ENCODE data around the gene ADAMTS2.

Gene ADAMTS2

DNA sequence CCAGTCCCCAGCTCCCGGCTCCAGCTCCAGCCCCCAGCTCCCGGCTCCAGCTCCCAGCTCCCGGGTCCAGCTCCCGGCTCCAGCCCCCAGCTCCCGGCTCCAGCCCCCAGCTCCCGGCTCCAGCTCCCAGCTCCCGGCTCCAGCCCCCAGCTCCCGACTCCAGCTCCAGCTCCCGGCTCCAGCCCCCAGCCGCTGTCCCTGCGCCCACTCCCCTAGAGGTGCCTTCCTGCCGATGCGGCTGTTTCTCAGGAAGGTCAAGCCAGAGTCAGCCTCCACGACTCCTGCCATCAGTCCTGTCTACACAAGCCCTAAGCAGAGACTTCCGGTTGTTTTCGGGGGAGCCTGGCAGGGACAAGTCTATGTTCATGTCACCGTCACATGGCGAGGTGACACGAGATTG lies 210.3 kb downstream of the ADAMTS2 start:
- DNase-seq, result no peak

GRCh38 chr5:179134511-179134910 lies 210.8 kb downstream of the ADAMTS2 start:
- no peak for DNase-seq

DNA sequence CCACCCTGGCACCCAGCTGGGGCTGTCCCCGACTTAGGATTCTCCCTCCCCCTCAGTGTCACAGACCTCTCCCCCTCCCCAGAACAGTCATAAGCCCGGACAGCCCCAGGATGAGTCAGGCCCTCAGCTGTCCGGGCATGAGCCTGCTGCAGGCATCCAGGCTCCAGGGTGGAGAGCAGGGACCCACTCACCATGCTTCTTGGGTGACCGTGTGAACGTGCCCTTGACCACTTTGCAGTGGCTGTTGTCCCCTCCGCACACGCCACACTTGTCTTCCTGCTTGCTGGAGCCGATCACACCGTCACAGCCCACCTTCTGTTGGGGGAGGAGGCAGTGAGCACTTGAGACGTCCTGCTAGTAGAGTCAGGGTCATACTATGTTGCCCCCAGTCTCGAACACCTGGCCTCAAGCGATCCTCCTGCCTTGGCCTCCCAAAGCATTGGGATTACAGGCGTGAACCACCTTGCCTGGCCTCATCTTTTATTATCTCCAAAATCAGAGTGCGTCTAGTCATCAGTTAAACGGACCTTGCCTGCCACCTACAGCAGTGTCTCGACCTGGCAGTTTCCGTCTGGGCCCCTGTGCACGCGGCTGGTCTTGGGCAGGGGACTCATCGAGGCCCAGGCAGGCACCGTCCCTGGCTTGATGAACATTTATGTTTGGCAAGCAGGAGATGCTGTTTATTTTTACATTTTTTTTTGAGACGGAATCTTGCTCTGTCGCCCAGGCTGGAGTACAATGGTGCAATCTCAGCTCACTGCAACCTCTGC lies 212.5 kb downstream of the ADAMTS2 start:
- DNase-seq, result no peak

DNA sequence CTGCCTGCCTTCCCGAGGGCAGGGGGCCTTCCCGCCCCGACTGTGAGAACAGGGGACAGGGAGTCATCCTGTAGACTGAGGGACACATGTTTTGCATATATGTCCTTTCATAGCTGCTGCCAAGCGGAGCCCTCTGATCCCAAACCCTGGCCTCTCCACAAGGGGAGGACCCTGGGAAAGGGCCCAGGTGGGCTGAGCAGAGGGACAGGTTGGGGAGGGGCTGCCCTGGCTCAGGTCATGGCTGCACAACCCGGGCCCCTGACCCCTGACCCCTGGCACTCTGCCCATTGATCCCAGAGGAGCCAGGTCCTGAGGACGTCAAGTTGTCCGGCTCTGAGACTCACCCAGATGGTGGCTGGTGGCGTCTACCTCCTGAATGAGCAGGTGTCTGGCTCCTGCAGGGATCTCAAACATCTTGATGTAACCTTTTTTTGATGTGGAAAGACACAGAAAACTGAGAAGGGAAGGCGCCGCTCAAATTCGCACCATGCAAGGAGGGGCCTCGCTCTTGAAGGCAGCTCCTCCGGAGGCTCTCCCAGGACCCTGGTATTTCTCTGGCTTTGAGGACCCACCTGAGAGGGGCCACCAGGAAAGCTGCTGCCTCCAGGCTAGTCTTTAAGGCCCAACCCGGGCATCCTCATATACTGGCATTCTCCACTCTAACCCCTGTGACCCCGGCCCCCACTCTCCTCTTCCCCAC lies 213.2 kb downstream of the ADAMTS2 start:
- DNase-seq, result no peak

GRCh38 chr5:179131321-179131835 lies 213.9 kb downstream of the ADAMTS2 start:
- DNase-seq, result no peak

DNA sequence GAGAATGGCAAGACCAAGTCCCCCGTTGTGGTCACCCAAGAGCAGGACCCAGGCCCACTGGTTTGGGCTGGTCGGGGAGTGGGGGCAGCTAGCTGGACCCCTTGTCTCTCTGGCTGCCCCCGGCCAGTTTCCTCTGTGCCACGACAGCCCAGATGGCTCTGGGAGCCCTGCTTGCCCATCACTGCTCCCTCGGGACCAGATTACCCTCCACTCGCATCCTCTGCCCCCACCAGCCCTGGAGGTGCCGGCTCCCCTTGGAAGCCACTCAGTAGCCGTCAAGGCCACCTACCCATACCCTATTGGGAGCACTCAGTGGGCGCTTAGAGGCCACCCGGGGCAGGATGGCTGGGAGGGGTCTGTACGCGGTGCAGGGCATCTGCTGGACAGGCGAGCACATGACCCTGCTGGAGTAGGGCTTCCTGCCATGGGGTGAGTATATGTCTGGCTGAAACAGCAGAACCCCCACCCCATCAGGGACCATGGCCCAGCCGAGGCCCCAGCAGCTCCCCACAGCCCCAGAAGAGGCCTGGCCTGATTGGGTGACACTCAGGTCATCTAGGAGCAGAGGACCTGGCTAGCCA lies 215.1 kb downstream of the ADAMTS2 start:
- no peak for DNase-seq

GRCh38 chr5:179129607-179130071 lies 215.6 kb downstream of the ADAMTS2 start:
- no peak for DNase-seq

DNA sequence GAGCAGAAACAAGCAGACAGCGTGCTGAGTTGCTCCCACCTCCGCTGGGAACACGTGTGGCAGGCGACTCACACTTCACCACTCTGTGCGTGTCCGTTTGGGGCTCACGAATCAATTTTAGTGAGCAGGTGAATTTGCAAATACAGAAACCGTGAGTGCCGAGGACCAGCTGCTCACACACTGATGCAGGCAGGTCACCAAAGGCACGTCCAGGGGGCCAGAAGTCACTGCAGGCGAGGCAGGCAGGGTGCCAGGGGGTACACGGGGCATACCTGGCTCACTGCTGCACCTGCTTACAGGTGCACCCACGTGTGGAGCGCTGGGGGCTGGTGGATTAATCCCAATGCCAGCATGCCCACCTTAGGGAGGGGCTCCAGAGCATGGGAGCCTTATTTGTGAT lies 216.3 kb downstream of the ADAMTS2 start:
- DNase-seq, result no peak

DNA sequence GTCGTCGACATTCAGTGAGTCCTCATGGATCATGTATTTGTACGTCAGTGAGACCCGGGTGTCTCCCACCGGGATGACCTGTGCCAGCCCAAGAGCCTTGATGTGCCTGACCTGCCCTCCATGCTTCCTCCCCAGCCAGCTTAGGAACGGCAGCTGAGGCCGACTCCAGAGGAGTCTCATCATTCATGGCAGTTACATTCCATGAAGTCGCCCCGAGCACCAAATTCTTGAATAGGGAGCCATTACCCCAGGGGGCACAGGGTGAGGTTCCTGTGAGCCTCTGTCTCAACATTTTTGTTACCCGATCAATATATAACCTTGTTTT lies 217.3 kb downstream of the ADAMTS2 start:
- DNase-seq, result no peak

GRCh38 chr5:179127136-179128040 lies 217.9 kb downstream of the ADAMTS2 start:
- DNase-seq, result no peak

GRCh38 chr5:179126506-179126991 lies 218.7 kb downstream of the ADAMTS2 start:
- DNase-seq, result no peak

DNA sequence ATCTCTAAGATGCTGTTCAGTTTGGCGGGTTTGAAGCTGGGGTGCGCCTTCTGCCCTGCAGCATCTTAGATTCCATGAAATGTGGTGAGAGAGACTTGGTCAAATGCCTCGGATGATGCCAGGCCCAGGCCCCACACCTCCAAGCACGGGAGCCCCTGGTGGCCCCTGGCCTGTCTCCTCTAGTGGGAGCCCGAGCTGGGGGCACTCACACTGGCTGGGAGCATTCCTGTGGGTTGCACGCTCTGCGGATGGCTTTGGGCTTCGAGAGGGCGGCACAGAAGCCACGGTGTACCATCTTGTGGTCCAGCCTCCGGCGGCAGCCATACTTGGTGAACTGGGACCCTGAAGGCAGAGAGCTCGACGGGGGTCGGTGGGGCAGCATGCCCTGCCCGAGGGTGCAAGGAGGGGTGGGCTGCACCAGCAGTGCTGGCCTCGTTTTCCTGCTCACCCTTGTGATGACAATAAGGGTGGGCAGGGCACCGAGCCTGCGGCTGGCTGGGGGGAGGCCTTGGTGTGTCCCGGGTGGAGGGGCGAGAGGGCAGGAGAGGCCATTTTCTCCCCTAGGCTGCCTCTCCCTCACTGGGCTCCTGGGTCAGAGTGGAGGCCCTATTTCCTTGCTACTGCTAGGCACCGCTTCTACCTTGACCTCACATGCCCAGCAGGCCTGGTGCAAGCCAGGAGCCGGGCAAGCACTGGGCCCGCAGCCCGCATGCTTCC lies 219.3 kb downstream of the ADAMTS2 start:
- DNase-seq, result no peak

- no peak for DNase-seq
Measured at GRCh38 chr5:179124853-179125788, 220.1 kb downstream of the ADAMTS2 start.

GRCh38 chr5:179124273-179124852 lies 220.9 kb downstream of the ADAMTS2 start:
- no peak for DNase-seq

GRCh38 chr5:179123491-179124272 lies 221.6 kb downstream of the ADAMTS2 start:
- no peak for DNase-seq

DNA sequence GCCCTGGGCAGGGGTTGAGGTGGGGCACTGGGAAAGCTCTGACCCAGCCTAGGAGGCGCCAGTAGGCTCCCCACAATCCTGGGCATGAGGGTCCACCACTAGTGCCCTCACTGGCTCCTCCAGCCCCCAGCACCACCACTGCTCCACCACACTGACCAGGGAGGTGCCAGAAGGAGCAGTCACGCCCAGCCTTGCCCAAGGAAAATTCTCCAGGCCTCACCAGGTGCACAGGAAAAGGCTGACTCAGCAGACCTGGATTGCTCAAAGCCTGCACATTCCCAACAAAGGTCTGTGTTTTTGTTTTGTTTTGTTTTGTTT lies 222.2 kb downstream of the ADAMTS2 start:
- DNase-seq, result no peak

DNA sequence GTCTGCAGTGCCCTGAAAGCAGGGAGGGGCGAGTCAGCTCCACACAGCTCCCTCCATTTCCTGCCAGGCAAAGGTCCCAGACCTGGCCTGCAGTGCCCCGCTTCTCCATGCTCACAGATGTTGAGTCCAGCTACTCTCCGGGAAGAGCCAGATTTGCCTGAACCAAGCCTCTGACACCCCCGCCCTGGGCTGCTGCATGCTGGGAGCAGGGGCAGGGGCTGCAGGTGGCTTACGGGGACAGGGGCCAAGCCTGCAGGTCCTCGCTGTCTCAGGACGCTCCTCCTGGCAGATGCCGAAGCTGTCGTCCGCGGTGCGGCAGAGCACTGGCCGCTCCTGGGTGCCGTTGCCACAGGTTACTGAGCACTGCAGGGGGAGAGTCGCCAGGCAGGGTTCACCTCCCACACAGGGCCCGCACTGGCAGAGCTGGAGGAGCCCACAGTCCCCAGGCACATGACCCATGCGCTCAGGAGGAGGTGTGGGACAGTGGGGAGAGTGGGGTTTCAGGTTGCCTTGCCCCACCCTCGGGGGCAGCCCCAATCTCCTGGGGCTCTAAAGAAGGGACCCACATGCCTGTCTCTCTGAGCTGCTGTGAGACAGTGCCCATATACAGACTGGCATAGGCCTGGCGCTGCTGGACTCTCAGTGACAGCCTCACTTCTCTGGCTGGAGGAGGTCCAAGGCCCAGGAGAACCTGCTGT lies 222.7 kb downstream of the ADAMTS2 start:
- DNase-seq, result no peak

DNA sequence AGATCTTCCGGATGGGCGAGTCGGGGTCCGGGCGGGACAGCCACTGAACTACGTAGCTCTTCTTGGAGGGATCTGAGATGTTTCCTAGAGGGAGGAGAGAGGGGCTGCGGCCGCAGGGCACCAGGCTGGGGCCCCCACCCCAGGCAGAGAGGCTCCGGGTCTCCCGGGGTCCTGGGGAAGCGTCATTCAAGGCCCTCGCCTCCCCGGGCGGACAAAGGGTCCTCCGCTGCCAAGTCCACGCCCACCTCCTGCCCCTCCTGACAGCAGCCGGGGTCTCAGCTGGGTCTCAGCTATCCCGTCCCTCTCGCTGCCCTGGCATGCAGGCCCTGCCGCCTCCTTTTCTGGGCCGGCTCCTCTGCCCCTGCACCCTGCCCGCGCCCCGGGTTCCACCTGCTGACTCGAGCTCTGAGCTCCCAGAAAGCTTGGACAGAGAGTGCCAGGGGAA lies 223.6 kb downstream of the ADAMTS2 start:
- DNase-seq, result no peak
